K562 (cell line): ENCODE measurements around the gene CMTM1. TPM values are rescaled to one million over a fixed set of nuclear protein-coding genes. Genes with fewer than 3 reads are reported as not detected.

Experiments
- ATAC-seq: fragments of 200-7000 bp; cut with Tn5 transposase; 3 replicates; pipeline ENCODE4 v1.9.1; 2020; ENCODE audit warnings: moderate library complexity
- Bru-seq: library from RNA; stranded (reverse); fragments of 400-500 nt; gene quantifications from one replicate; lab custom pipeline; 2021; lab: Mats Ljungman, UMichigan
- BruChase-seq, 2 experiments: library from RNA; stranded (reverse); fragments of 400-500 nt; gene quantifications; one replicate each; lab custom pipeline; 2021; lab: Mats Ljungman, UMichigan
- BruUV-seq: library from RNA; stranded (reverse); fragments of 400-500 nt; replicated peaks from 2 replicates; lab custom pipeline; 2021; lab: Mats Ljungman, UMichigan
- CTCF ChIA-PET: fragments of 300-600 bp; formaldehyde crosslinking; extraction: SDS; loops from one replicate; lab custom pipeline; 2021; ENCODE audit warnings: low intra/inter-chr PET ratio; lab: Yijun Ruan, JAX
- POLR2A ChIA-PET: fragments of 300-600, 350-650 bp; sonication (Branson Sonifier 250); formaldehyde crosslinking; extraction: SDS; loops from one replicate; lab custom pipeline; 2021; ENCODE audit warnings: antibody characterized with exemption, inconsistent platforms; lab: Yijun Ruan, JAX
- DNase-seq, 4 experiments: peaks; one replicate each; pipeline versions ENCODE4 v3.0.0 to v3.0.0-alpha.2; 2011 to 2018; ENCODE audit warnings: low spot score in 3 of 4, mixed read lengths in 3 of 4; ENCODE audit errors: extremely low read depth in 1 of 4
- FAIRE-seq: peaks from 2 replicates; lab custom pipeline; 2011; peaks lifted over from hg19 to GRCh38; lab: Jason Lieb, UNC
- H2AFZ ChIP-seq: 2 replicates; pipeline ENCODE4 v1.6.0; 2011; ENCODE audit warnings: low read depth, low read length, control low read depth, inconsistent platforms
- H3K27ac ChIP-seq: fragments of 200-600 bp; 3 replicates; pipeline ENCODE4 v1.8.0; 2011; ENCODE audit warnings: low read depth, mild to moderate bottlenecking, control low read depth, inconsistent platforms, low read length, moderate library complexity, mixed read lengths; ENCODE audit errors: extremely low read depth
- H3K27me3 ChIP-seq, 2 experiments: fragments of 300-600 bp in 1 of 2; 2 replicates in 1 of 2; 3 replicates in 1 of 2; pipeline versions ENCODE4 v1.6.0 to v1.8.0; 2011; ENCODE audit warnings: inconsistent platforms in 2 of 2, low read length in 2 of 2, mild to moderate bottlenecking in 1 of 2, mixed read lengths in 1 of 2, moderate library complexity in 1 of 2; ENCODE audit not compliant: control insufficient read depth in 2 of 2, insufficient read depth in 2 of 2
- H3K36me3 ChIP-seq: fragments of 300-600 bp; 3 replicates; pipeline ENCODE4 v1.8.0; 2011; ENCODE audit warnings: mild to moderate bottlenecking, low read length, inconsistent platforms; ENCODE audit not compliant: control insufficient read depth, insufficient read depth
- H3K4me1 ChIP-seq, 2 experiments: fragments of 200-600 bp in 1 of 2; replicated peaks in 1 of 2; 2 replicates in 1 of 2; 3 replicates in 1 of 2; pipeline versions ENCODE4 v1.5.1 to v1.8.0; 2011; ENCODE audit warnings: inconsistent platforms in 2 of 2, low read length in 2 of 2, mild to moderate bottlenecking in 1 of 2, mixed read lengths in 1 of 2, moderate library complexity in 1 of 2; ENCODE audit not compliant: control insufficient read depth in 2 of 2, insufficient read depth in 2 of 2
- H3K4me2 ChIP-seq: 2 replicates; pipeline ENCODE4 v1.6.1; 2011; ENCODE audit warnings: low read length, control low read depth, inconsistent platforms, mixed read lengths; ENCODE audit not compliant: insufficient read depth
- H3K4me3 ChIP-seq: fragments of 200-600 bp; sonication (generic), shearing (Covaris generic); 2 replicates; pipeline ENCODE4 v1.5.1; 2016; ENCODE audit warnings: control low read depth, inconsistent platforms
- H3K79me2 ChIP-seq: fragments of 200-600 bp; 3 replicates; pipeline ENCODE4 v1.8.0; 2011; ENCODE audit warnings: low read length, inconsistent platforms; ENCODE audit not compliant: control insufficient read depth, insufficient read depth
- H3K9ac ChIP-seq, 2 experiments: 2 replicates each; pipeline versions ENCODE4 v1.6.0 to v1.6.1; 2011; ENCODE audit warnings: low read depth in 2 of 2, low read length in 2 of 2, control low read depth in 1 of 2, inconsistent platforms in 1 of 2, mild to moderate bottlenecking in 1 of 2, mixed read lengths in 1 of 2; ENCODE audit not compliant: insufficient read depth in 1 of 2
- H3K9me1 ChIP-seq: one replicate; pipeline ENCODE4 v1.6.0; 2011; ENCODE audit warnings: inconsistent platforms, mild to moderate bottlenecking, low read length, moderate library complexity; ENCODE audit not compliant: control insufficient read depth, insufficient read depth
- H3K9me3 ChIP-seq: replicated peaks from 2 replicates; pipeline ENCODE4 v1.5.1; 2011; ENCODE audit warnings: low read depth, low read length, inconsistent platforms; ENCODE audit not compliant: control insufficient read depth, insufficient read depth
- H4K20me1 ChIP-seq: replicated peaks from 2 replicates; pipeline ENCODE4 v1.6.1; 2011; ENCODE audit warnings: low read length, inconsistent platforms, mixed read lengths; ENCODE audit not compliant: control insufficient read depth, insufficient read depth
- CCNT2 ChIP-seq: IDR thresholded peaks from 2 replicates; pipeline ENCODE4 v1.6.1; 2011; ENCODE audit warnings: borderline replicate concordance, low read depth, mild to moderate bottlenecking, moderate library complexity, mixed read lengths, low read length; ENCODE audit not compliant: insufficient read length; ENCODE audit errors: extremely low read depth
- POLR2G ChIP-seq: fragments of 200-400 bp; formaldehyde crosslinking; IDR thresholded peaks from 2 replicates; pipeline ENCODE4 v1.6.1; 2017; ENCODE audit warnings: low read depth, mild to moderate bottlenecking, antibody characterized with exemption, low read length, moderate library complexity
- RBFOX2 ChIP-seq: fragments of 200-400 bp; formaldehyde crosslinking; IDR thresholded peaks from 2 replicates; pipeline ENCODE4 v1.6.1; 2017; ENCODE audit warnings: low read depth, mild to moderate bottlenecking, low read length, moderate library complexity
- WGBS: fragments of 100-300 bp; shearing (Covaris generic); methylation state at CpG from one replicate; pipeline ENCODE4 v1.1.6; 2016; ENCODE audit warnings: low coverage, mixed read lengths; ENCODE audit not compliant: insufficient coverage; ENCODE audit errors: missing lambda C conversion rate; 5-methylcytosine and 5-hydroxymethylcytosine counted together
- in situ Hi-C: fragments of 300-500 bp; cut with MboI; formaldehyde crosslinking; loops from 4 replicates; pipeline ENCODE4 v1.15.0; 2018; ENCODE audit warnings: inconsistent platforms, mixed read lengths
- intact Hi-C: fragments of 100-400 bp; cut with micrococcal nuclease; formaldehyde crosslinking; loops from 2 replicates; pipeline ENCODE4 v1.14.2; 2022
- long read RNA-seq, 3 experiments: library from polyadenylated mRNA in 2 of 3; library from RNA in 1 of 3; unstranded in 2 of 3; stranded (forward) in 1 of 3; transcript quantifications; one replicate each; pipeline ENCODE4 v2.0.0, GENCODE V29; 2019 to 2022
- polyA minus RNA-seq, 3 experiments: library from RNA; depleted of rRNA, polyadenylated mRNA; stranded (reverse); fragments of >200 nt; gene quantifications; 2 replicates each; pipeline ENCODE4 v1.2.3, GENCODE V29; 2011
- polyA plus RNA-seq, 8 experiments: library from polyadenylated mRNA; depleted of rRNA in 4 of 8; stranded (reverse) in 5 of 8; unstranded in 3 of 8; fragments of >200 nt; fragmentation: Nextera tagmentation in 2 of 8; fragmentation: Illumina TruSeq in 1 of 8; extraction: Ambion mirVana in 2 of 8; extraction: Trizol in 1 of 8; gene quantifications; 2 replicates each; pipeline versions ENCODE4 v1.2.1 to v1.2.3, GENCODE V29; 2011 to 2014; ENCODE audit warnings: inconsistent platforms in 1 of 8, missing spikeins in 1 of 8
- total RNA-seq, 7 experiments: library from RNA; depleted of rRNA in 6 of 7; stranded (reverse); fragments of >200 nt in 6 of 7; fragmentation: Illumina TruSeq in 2 of 7; extraction: Trizol in 2 of 7; gene quantifications; 2 replicates each; pipeline versions ENCODE4 v1.2.1 to v1.2.3, GENCODE V29; 2011 to 2021; ENCODE audit warnings: low replicate concordance in 1 of 7

The CMTM1 gene
- 1.5 and 1.6 TPM in 2 replicates for total RNA-seq (2011; cell fraction: chromatin; rRNA removed; ENCODE audit: low replicate concordance)
- 2.0 and 3.3 TPM in 2 replicates for total RNA-seq (2011; cell fraction: nucleolus; rRNA removed)
- 1.9 and 2.7 TPM in 2 replicates for total RNA-seq (2011; cell fraction: nucleoplasm; rRNA removed)
- total RNA-seq (2014; rRNA removed) (1.1 and 1.9 TPM in 2 replicates), total RNA-seq (2014; rRNA removed; fragmentation: Illumina TruSeq; extraction: Trizol) (0.22 and 0.40 TPM in 2 replicates), total RNA-seq (2015; rRNA removed; fragmentation: Illumina TruSeq; extraction: Trizol) (2.3 and 2.6 TPM in 2 replicates), total RNA-seq (2021) (2.4 and 2.7 TPM in 2 replicates), polyA plus RNA-seq (2011; rRNA removed) (0.92 and 1.2 TPM in 2 replicates), polyA plus RNA-seq (2014; fragmentation: Illumina TruSeq; extraction: Trizol) (0.25 and 0.93 TPM in 2 replicates), polyA plus RNA-seq (2014; fragmentation: Nextera tagmentation; extraction: Ambion mirVana) (not detected), polyA plus RNA-seq (2014; rRNA removed) (0.30 and 0.51 TPM in 2 replicates), polyA minus RNA-seq (2011; rRNA and poly(A)+ RNA removed) (0.30 and 0.77 TPM in 2 replicates), Bru-seq, nascent RNA (percentile 55 among the genes with signal in this experiment), BruChase-seq, experiment 1, labeled RNA remaining after a 2-hour chase (percentile 62 among the genes with signal in this experiment), BruChase-seq, experiment 2, labeled RNA remaining after a 6-hour chase (percentile 65 among the genes with signal in this experiment)
- 0.86 and 2.9 TPM in 2 replicates for polyA plus RNA-seq (2011; cell fraction: cytosol; rRNA removed)
- 1.2 and 3.4 TPM in 2 replicates for polyA plus RNA-seq (2011; cell fraction: nucleus; rRNA removed)
- polyA plus RNA-seq (2012): 3.1 and 3.8 TPM in 2 replicates
- polyA minus RNA-seq (2011; cell fraction: cytosol; rRNA and poly(A)+ RNA removed): 2.7 TPM in 1 of 2 replicates, not detected in the other
- 1.00 and 2.4 TPM in 2 replicates for polyA minus RNA-seq (2011; cell fraction: nucleus; rRNA and poly(A)+ RNA removed)
- long read RNA-seq, experiment 1, partial matches to known transcripts: 0 of 2 reads
- long read RNA-seq, experiment 1, other reads (novel, unspliced or antisense): 2 of 2 reads
- long read RNA-seq, experiment 2, partial matches to known transcripts: 0 of 1 reads
- long read RNA-seq, experiment 2, other reads (novel, unspliced or antisense): 1 of 1 reads
- long read RNA-seq, experiment 3: 0 reads

GRCh38 chr16:66566051-66566901, at the start of gene CMTM1:
CMTM1 (plus strand) TSS chr16:66566439; CDS start chr16:66566514, 75 bp downstream.
- POLR2A ChIA-PET: interaction anchor here (1.3 kb wide), 1 partner anchor 10 kb away, joined by 3 read pairs; no protein-coding TSS in a partner anchor

More at GRCh38 chr16:66566051-66566901, at the start of gene CMTM1:
- Histone ChIP-seq H3K27me3 (no peaks in the 10 kb centered on the region), H3K9ac (no peak within 1 kb of the TSS), H3K27ac (no peak within 1 kb of the TSS), H4K20me1 (no peaks in the 10 kb centered on the region), H2AFZ (no peak within 1 kb of the TSS), H3K9me1 (no peaks in the 10 kb centered on the region), H3K4me2 (no peak within 1 kb of the TSS), H3K79me2 (no peaks in the 10 kb centered on the region), H3K4me3 (no peak within 1 kb of the TSS), H3K36me3 (peaks cover 46% of the 10 kb centered on the region; the same call in 2 of the 3 replicates), H3K4me1 (peaks cover 3 to 8% of the 10 kb centered on the region in 2 experiments; a peak in 3 of 5 replicates), H3K9me3 (no peaks in the 10 kb centered on the region)
- FAIRE-seq (no peak), ATAC-seq (no peak), DNase-seq (no peak)
- TF ChIP-seq RBFOX2 (0 out of 2 replicates have a peak, but pooled peaks have one; percentile 27), POLR2G (peak; percentile 39; the same call in 1 of the 2 replicates), CCNT2 (no peak)
- no TSS peak for BruUV-seq
- 97% methylated on average over 32 of the region's 54 CpGs for WGBS
- intact Hi-C loops (no loop called here), in situ Hi-C loops (no loop called here)
- CTCF ChIA-PET: no interaction called here
